Cardiac muscle cell (in vitro differentiated cells and primary cell): ENCODE data around the gene VPS16. TPM values are rescaled to one million over a fixed set of nuclear protein-coding genes. Genes with fewer than 3 reads are reported as not detected.

Source experiments
- DNase-seq, 2 donors: peaks; one replicate each; pipeline versions ENCODE4 v3.0.0 to v3.0.0-alpha.2; 2010 to 2017; ENCODE audit warnings: low read depth in 1 of 2, low spot score in 1 of 2
- H3K27ac ChIP-seq: fragments of 200-600 bp; sonication (generic); 2 replicates; pipeline ENCODE4 v1.5.1; 2016
- H3K27me3 ChIP-seq: fragments of 200-600 bp; sonication (generic); 2 replicates; pipeline ENCODE4 v1.6.0; 2016; ENCODE audit warnings: control low read depth
- H3K36me3 ChIP-seq: fragments of 200-600 bp; sonication (generic); 2 replicates; pipeline ENCODE4 v1.5.1; 2016; ENCODE audit warnings: control low read depth
- H3K4me1 ChIP-seq: fragments of 200-600 bp; sonication (generic); 2 replicates; pipeline ENCODE4 v1.8.1; 2017; ENCODE audit warnings: low read depth, mild to moderate bottlenecking, mixed run types
- H3K4me3 ChIP-seq: fragments of 200-600 bp; sonication (generic); 2 replicates; pipeline ENCODE4 v1.5.1; 2016; ENCODE audit warnings: mild to moderate bottlenecking
- H3K9me3 ChIP-seq: fragments of 200-600 bp; sonication (generic); 2 replicates; pipeline ENCODE4 v1.5.1; 2017; ENCODE audit warnings: low read depth, mild to moderate bottlenecking, control low read depth
- CTCF ChIP-seq: IDR thresholded peaks from 2 replicates; pipeline ENCODE4 v1.5.1; 2012; ENCODE audit warnings: low read depth, mild to moderate bottlenecking, low read length
- polyA plus RNA-seq: library from polyadenylated mRNA; unstranded; fragments of >200 nt; fragmentation: Nextera tagmentation; extraction: Ambion mirVana; gene quantifications from 2 replicates; pipeline ENCODE4 v1.2.1, GENCODE V29; 2016
- total RNA-seq: library from RNA; depleted of rRNA; stranded (reverse); fragments of >200 nt; gene quantifications from 2 replicates; pipeline ENCODE4 v1.2.3, GENCODE V29; 2016

The VPS16 gene
- total and polyA plus RNA-seq, 2 experiments from 2014 or later: 44.5 to 49.1 TPM

- no peak for TF ChIP-seq CTCF
- H3K9me3 ChIP-seq: no peaks in the 10 kb centered on the region
- H3K27ac ChIP-seq: no peak overlapping the region
- peaks cover 6% of the 10 kb centered on the region for H3K36me3 ChIP-seq
- H3K27me3 ChIP-seq: peaks cover 43% of the 10 kb centered on the region
- H3K4me3 ChIP-seq: peak overlapping the region; percentile 77
- peak; percentile 22 to 48 for DNase-seq
- H3K4me1 ChIP-seq: peaks cover 3% of the 10 kb centered on the region
Observed at GRCh38 chr20:2799688-2800520, 40.6 kb upstream of the VPS16 start.

- Histone ChIP-seq H3K9me3 (no peaks in the 10 kb centered on the region), H3K36me3 (peaks cover 6% of the 10 kb centered on the region), H3K4me1 (peaks cover 3% of the 10 kb centered on the region), H3K4me3 (peak within 1 kb of the TSS; percentile 77), H3K27me3 (peaks cover 51% of the 10 kb centered on the region), H3K27ac (no peak within 1 kb of the TSS)
- TF ChIP-seq CTCF: no peak
- peak; percentile 67 to 68 for DNase-seq
Observed at GRCh38 chr20:2800521-2801285, 39.8 kb upstream of the VPS16 start, which contains the start of gene CPXM1. TSS of gene CPXM1 (minus strand) at chr20:2800627. CDS start at chr20:2800572, 55 bp downstream.

- no peak for DNase-seq
- Histone ChIP-seq H3K27me3 (peaks cover 57% of the 10 kb centered on the region), H3K27ac (no peak overlapping the region), H3K4me1 (peaks cover 3% of the 10 kb centered on the region), H3K36me3 (peaks cover 6% of the 10 kb centered on the region), H3K4me3 (peak overlapping the region; percentile 77), H3K9me3 (no peaks in the 10 kb centered on the region)
- TF ChIP-seq CTCF: no peak
Observed at GRCh38 chr20:2801286-2801728, 39.2 kb upstream of the VPS16 start.

DNA sequence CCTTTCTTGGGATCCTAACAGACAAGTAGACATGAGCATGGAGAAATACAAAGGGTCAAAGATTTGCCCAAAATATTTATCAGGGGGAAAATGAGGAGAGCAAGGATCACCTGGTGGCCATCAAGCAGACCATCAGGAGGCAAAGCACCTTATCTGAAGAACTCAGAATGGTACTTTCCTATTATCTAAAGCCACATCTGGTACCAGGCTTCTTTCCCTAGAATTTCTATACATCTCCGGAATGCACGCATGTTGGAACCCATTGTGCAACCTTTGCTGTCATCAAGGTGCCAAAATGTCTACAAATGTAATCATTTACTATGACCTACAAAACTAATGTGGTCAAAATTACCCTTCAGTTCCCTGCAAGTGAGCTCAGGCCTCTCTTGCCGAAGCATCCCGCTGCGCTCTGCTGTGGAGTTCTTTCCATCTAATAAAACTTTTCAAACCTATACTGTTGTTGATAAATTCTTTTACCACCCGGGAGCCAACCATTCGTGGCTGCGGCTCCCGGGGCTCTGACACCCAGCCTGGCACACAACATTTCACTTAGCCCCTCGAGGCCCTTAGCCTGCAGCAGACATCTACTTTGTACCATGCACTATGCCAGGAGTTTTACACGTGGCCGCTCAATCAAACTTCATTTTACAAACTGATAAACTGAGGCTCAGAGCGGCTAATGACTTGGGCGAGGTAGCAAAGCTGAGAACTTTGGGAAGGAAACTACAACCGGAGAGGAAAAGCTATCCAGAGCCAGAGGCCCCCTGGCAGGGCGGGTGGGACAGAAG lies 36.3 kb upstream of the VPS16 start:
- H3K4me3 ChIP-seq: no peak overlapping the region
- peaks cover 85% of the 10 kb centered on the region for H3K27me3 ChIP-seq
- H3K4me1 ChIP-seq: peaks cover 3% of the 10 kb centered on the region
- H3K36me3 ChIP-seq: no peaks in the 10 kb centered on the region
- DNase-seq: no peak
- H3K9me3 ChIP-seq: no peaks in the 10 kb centered on the region
- TF ChIP-seq CTCF: no peak
- H3K27ac ChIP-seq: no peak overlapping the region

- H3K4me3 ChIP-seq: no peak overlapping the region
- no peaks in the 10 kb centered on the region for H3K4me1 ChIP-seq
- H3K9me3 ChIP-seq: no peaks in the 10 kb centered on the region
- H3K27ac ChIP-seq: no peak overlapping the region
- no peak for TF ChIP-seq CTCF
- DNase-seq: peak in 1 of 2 donors; percentile 58
- no peaks in the 10 kb centered on the region for H3K36me3 ChIP-seq
- H3K27me3 ChIP-seq: peaks cover 90% of the 10 kb centered on the region
Observed at GRCh38 chr20:2804852-2805688, 35.5 kb upstream of the VPS16 start.
